Superior temporal gyrus (tissue), 1 donor: ENCODE results near the gene STARD8.
"Not testable (repeated sequence)": the region's sequence is repeated elsewhere in the genome, so short reads cannot be mapped to it uniquely, and the experiment has no call there.

Source experiments
- DNase-seq: peaks from one replicate; pipeline ENCODE4 v3.0.0-alpha.2; 2016; ENCODE audit errors: extremely low spot score

STARD8 gene

GRCh38 chrX:68717663-68718442 lies 70.4 kb downstream of the STARD8 start:
- DNase-seq, result no peak

DNA sequence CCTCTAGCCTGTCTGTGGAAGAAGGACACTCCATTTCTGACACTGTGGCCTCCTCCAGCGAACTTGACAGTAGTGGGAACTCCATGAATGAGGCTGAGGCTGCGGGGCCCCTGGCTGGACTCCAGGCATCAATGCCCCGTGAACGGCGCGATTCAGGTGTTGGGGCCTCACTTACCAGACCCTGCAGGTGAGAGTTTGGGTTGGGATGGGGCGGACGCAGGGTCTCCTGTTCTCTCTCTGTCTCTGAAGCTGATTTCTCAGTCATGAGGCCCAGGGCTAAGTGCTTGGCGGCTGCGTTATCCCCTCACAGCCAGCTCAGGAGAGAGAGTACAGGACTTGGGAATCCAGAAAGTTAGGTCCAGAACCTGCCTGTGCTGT lies 71.0 kb downstream of the STARD8 start:
- DNase-seq, result no peak

GRCh38 chrX:68719181-68719903 lies 71.9 kb downstream of the STARD8 start:
- DNase-seq, result no peak

DNA sequence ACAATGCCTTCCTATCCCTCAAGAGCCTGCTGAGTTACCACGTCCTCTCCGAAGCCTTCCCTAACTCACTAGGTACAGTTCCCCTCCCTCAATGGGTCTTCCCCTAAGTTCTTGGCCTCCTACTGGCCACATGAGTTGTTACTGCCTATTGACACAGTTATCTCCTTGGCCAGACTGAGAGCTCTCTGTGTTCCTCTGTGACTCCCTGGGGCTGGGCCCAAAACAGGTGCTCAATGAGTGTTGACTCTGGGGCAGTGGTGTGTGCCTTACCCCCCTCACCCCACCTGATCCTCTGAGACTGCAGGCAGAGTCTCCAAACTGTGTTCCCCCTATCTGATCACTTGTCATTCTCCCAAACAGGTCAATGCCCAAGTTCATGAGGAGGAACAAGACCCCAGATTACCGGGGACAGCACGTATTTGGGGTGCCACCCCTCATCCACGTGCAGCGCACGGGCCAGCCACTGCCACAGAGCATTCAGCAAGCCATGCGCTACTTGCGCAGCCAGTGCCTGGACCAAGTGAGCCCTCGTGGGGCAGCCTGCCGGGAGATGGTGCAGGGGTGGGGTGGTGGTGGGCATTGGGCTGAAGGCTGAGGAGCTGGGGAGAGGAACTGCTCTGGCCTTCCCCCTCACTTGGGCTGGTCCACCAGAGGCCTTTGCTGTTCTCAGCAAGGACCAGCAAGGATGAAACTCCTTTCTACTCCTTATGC lies 72.6 kb downstream of the STARD8 start:
- no peak for DNase-seq

DNA sequence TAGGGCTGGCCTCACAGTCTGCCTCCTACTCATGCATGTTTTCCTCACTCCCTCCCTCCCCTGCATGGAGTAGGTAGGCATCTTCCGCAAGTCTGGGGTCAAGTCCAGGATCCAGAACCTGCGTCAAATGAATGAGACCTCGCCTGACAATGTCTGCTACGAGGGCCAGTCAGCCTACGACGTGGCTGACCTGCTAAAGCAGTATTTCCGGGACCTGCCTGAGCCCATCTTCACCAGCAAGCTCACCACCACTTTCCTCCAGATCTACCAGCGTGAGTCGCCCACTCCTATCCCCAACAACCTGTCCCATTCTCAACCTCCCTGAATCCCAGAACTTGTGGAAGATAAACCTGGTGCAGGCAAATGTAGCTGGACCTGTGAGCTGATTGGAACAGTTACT lies 73.4 kb downstream of the STARD8 start:
- DNase-seq, result no peak

DNA sequence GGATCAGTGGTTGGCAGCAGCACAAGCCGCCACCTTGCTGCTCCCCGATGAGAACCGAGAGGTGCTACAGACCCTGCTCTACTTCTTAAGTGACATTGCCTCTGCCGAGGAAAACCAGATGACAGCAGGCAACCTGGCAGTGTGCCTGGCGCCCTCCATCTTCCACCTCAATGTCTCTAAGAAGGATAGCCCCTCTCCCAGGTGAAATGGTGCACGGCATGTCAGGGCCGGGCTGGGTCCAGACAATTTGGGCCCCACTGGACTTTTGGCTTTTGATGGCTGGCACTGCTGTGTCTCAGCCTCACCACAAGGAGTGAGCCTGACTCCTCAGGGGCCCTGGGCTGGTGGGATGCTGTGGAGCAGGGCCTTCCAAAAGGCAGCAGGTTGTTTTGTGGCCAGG lies 74.1 kb downstream of the STARD8 start:
- DNase-seq, result no peak

- no peak for DNase-seq
Observed at GRCh38 chrX:68721991-68722860, 74.8 kb downstream of the STARD8 start.

DNA sequence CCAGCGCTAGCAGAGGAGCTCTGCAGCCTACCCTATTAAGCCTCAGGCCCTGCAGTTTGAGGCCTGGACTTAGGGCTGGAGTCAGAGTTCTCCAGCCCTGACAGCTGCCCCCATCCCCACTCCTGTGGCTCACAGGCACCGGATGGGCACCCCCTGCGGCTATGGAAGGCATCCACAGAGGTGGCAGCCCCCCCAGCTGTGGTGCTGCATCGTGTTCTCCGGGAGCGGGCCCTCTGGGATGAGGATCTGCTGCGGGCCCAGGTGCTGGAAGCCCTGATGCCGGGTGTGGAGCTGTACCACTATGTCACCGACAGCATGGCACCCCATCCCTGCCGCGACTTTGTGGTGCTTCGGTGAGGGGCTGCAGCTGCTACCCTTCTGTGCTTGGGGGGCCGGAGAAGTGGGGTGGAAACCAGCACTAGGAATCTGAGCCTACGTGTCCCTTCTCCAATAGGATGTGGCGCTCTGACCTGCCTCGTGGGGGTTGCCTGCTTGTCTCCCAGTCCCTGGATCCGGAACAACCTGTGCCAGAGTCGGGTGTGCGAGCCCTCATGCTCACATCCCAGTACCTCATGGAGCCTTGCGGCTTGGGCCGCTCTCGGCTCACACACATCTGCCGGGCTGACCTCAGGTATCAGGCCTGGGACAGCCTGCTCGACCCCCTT lies 76.2 kb downstream of the STARD8 start:
- no peak for DNase-seq

DNA sequence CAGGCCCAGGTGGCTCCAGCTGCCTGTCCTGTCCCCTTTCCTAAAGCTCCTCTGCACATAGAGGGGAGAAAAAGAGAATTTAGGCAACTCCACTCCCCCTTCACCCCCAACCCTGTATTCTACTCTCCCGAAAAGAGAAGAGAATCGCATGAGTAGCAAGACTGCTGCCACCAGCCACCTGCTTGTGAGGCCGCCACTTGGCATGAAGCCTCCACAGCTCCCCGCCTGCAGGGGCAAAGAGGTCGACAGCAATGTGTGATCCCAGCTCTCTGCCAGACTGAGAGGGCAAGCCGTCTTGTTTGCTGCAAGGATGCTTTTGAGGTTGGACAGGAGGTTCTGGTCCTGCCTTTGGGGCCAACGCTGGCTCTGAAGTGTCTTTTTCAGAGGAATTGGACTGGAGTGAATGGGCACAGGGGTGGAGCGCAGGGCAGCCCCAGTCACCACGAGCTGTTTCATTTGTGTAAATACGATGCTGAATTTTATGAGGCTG lies 77.1 kb downstream of the STARD8 start:
- no peak for DNase-seq

- no peak for DNase-seq
Observed at GRCh38 chrX:68725756-68726365, 78.4 kb downstream of the STARD8 start.

DNA sequence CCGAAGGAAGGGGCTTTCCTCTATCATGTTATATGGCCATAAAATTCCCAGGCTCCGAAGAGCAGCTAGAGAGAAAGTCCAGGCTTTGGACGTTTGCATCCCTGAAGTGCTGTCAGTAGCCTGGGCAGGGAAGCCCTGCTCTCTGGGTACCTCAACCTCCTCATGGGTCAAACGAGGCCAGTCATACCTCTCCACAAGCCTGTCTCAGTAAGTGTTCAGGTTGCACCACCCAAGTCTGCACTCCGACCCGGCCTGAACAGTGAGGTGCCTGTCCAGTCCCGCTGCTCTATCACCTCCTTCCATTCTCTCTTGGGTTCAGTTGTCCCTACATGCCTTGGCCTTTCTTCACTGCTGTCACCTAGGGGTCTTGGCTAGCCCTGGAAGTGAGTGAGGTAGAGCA lies 78.9 kb downstream of the STARD8 start:
- no peak for DNase-seq

DNA sequence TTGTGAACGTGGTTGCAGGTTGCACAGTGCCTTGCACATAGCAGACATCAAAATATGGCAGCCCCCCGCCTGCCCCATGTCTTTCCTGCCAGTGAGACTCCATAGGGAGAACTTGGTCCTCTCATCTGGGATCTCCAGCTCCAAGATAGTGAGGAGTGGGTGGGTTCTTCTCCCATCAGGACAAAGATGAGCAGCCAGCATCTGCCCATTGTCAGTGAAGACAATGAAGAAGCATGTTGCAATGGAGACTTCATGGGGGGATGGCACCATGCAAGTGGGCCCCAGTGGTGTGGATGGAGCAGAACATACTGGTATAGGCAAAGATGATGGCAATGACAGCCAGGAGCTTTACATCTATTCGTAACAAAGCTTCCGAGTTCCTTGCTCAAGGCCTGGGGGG lies 80.2 kb downstream of the STARD8 start:
- DNase-seq, result no peak

DNA sequence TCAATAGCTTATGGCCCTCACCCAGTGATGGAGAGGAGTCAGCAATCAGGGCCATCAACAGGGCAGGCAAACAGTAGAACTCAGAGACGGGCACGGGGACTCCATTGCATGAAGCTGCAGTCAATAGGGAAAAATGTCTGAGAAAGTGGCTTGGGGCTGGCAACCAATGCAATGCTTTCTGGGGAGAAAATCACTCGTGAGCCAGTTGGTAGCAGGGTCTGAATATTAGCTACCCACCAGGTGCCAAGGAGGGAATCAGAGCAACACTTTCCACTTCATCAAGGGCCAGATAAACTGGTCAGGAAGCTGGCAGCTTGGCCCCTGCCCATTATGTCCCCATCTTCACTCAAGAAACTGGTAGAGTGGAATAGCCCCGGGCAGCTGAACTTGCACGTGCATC lies 80.7 kb downstream of the STARD8 start:
- DNase-seq, result no peak

- DNase-seq, result no peak
Observed at GRCh38 chrX:68731254-68731653, 83.8 kb downstream of the STARD8 start.

- peak; percentile 9 for DNase-seq
Observed at GRCh38 chrX:68732906-68733493, 85.5 kb downstream of the STARD8 start.

- DNase-seq, result no peak
Observed at GRCh38 chrX:68735266-68735665, 87.8 kb downstream of the STARD8 start.

DNA sequence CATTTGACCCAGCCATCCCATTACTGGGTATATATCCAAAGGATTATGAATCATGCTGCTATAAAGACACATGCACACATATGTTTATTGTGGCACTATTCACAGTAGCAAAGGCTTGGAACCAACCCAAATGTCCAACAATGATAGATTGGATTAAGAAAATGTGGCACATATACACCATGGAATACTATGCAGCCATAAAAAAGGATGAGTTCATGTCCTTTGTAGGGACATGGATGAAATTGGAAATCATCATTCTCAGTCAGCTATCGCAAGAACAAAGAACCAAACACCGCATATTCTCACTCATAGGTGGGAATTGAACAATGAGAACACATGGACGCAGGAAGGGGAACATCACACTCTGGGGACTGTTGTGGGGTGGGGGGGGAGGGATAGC lies 94.4 kb downstream of the STARD8 start:
- DNase-seq, result not testable (repeated sequence)

DNA sequence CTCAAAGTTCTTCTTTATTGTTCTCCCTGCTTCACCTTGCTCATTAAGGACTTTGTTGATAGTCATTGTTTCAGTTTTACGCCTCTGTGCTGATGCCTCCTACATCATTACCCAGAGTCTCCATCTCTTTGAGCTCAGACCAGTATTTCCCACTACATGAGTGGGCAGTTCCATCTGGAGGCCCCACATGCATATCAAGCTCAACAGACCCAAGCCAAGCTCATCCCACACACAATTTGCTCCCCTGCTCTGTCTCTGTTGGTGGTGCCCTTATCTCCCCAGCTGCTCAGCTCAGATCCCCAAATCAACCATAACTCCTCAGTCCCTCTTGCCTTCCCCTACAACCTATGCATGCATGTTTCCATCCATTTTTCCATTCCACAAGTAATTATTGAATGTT lies 96.3 kb downstream of the STARD8 start:
- DNase-seq, result no peak

- no peak for DNase-seq
Observed at GRCh38 chrX:68746988-68747387, 99.5 kb downstream of the STARD8 start.

- DNase-seq, result no peak
Observed at GRCh38 chrX:68748030-68748429, 100.6 kb downstream of the STARD8 start.
